HG03571 (cell line): Measurements from ENCODE around the gene WDR62.
"Not testable (repeated sequence)": the region's sequence is repeated elsewhere in the genome, so short reads cannot be mapped to it uniquely, and the experiment has no call there.

Experiments used
- ATAC-seq: cut with Tn5 transposase; IDR thresholded peaks from one replicate; pipeline ENCODE4 v1.9.1; 2021; ENCODE audit not compliant: unreplicated experiment

WDR62 gene

GRCh38 chr19:36106991-36107390 is 52.3 kb downstream of the WDR62 start:
- ATAC-seq = no peak

GRCh38 chr19:36108684-36109083 is 54.0 kb downstream of the WDR62 start:
- no peak for ATAC-seq

DNA sequence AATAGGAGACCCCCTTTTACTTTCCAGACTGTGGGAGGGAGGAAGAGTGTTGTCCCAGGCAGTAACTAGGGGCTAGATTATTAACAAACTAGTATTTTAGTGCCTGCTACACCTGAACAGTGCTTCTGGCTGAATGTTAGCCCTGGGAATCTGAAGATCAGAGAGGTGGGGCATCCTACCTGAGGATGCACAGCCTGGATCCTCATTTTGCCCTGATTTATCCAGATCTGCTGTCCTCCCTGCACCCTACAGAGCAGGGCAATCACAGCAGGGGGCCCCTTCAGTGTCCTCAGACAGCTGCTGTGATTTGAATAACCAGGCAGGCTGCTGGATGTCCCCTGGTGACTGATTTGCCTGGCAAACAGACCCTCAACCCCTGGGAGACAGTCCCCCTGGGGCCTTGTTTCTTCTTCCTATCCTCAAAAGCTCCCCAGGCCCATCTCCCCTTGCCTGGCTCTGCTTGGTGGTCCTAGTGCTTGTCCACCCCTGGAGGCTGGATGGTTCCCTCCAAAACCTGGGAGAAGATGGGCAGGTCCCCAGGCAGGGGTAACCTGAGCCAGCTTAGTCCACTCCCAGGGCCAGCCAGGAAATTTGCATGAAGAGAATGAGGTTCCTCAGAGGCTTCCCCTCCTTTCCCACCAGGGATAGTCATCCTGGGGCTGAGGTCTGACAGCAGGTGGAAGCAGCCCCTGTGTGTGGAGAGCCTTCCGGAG is 55.9 kb downstream of the WDR62 start, which contains the start of gene OVOL3:
TSS of gene OVOL3 (plus strand) at position 657 of the 713 bp plus-strand sequence. CDS start 60 bp downstream, outside the sequence.
- no peak for ATAC-seq

DNA sequence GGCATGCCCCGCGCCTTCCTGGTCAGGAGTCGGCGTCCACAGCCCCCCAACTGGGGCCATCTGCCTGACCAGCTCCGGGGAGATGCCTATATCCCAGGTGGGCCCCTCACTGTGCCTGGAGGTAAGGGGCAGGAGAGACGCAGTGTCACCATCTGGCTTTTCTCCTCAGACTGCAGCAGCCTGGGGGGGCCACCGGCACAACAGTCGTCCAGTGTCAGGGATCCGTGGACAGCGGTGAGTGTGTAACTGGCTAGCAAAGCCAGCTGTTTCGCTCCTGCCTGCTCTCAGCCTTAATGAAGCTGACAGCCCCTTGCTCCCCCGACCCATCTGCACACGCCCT is 56.5 kb downstream of the WDR62 start:
- no peak for ATAC-seq

DNA sequence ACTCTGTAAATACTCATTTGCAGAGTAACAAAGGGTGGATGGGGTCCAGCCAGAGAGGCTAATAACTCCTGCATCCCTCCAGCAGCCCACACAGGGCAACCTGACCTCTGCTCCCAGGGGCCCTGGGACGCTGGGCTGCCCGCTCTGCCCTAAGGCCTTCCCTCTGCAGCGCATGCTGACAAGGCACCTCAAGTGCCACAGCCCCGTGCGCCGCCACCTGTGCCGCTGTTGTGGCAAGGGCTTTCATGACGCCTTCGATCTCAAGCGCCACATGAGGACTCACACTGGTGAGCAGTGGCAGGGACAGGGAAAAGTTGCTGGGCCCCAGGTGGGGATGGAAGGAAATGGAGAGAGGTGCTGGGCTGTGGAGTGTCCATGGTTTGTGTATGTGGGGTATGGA is 58.0 kb downstream of the WDR62 start:
- no peak for ATAC-seq

DNA sequence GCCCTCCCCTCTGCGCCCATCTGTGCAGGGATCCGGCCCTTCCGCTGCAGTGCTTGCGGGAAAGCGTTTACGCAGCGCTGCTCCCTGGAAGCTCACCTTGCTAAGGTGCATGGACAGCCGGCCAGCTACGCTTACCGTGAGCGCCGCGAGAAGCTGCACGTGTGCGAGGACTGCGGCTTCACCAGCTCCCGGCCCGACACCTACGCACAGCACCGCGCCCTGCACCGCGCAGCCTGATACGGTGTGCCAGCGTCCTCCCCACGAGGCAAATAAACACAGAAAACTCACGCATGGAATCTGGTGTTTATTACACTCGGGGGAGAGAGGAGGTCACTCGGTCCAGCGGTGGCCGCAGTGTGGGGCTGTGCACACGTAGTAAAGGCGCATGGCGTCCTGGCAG is 58.7 kb downstream of the WDR62 start:
- no peak for ATAC-seq

GRCh38 chr19:36113894-36114720 is 59.4 kb downstream of the WDR62 start:
- no peak for ATAC-seq

- peak; percentile 82 for ATAC-seq
Measured at GRCh38 chr19:36114721-36115452, 60.2 kb downstream of the WDR62 start, which contains the start of gene POLR2I. POLR2I (minus strand) TSS chr19:36114875; CDS start chr19:36114856, 19 bp downstream.

DNA sequence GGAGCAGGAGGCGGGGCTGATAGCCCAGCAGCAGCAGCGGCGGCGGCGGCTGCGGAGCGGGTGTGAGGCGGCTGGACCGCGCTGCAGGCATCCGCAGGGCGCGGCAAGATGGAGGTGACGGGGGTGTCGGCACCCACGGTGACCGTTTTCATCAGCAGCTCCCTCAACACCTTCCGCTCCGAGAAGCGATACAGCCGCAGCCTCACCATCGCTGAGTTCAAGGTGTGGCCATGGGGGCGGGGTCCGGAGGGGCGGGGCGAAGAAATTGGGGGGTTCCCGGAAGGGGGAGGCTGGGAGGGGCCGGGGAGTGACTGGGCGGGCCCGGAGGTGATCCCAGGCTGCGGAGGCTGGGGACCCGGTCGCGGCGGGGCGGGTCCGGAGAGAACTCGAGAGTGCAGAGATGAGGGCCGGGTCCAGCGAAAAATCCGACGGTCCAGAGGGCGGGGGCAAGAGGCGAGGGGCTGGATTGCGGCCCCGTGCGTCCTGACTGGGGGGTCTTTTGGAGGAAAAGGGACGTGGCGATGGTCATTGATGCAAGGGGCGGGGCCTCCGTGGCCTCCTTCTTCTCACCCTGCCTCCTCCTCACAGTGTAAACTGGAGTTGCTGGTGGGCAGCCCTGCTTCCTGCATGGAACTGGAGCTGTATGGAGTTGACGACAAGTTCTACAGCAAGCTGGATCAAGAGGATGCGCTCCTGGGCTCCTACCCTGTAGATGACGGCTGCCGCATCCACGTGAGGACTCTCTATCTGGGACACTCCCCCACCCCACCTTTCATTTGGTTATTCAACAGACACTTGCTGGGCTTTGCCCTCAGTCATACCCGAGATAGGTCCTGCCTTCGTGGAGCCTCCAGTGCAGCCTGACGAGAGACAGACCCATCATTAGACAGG is 61.0 kb downstream of the WDR62 start, which contains the start of gene TBCB:
TSS of gene TBCB (plus strand) at position 16 of the 891 bp plus-strand sequence. CDS start at position 109, 93 bp downstream.
- peak; percentile 33 for ATAC-seq

GRCh38 chr19:36116344-36116637 is 61.6 kb downstream of the WDR62 start:
- no peak for ATAC-seq

- no peak for ATAC-seq
Measured at GRCh38 chr19:36120092-36120983, 65.6 kb downstream of the WDR62 start.

DNA sequence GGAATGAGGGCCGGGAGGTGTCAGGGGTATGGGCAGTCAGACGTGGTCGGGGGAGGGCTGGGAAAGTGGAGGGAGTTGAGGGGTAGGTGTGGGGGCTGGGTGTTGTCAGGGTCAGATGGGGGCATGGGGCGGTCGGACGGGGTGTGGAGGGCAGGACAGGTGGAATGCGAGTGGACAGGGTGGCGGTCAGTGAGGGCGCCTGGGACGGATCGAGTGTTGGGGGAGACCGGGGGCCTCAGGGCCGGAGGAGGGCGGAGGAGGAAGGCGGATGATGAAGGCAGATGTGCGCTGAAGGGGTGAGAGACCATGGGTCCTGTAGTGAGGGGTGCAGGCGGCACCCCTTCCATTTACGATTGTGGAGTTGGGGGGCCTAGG is 66.3 kb downstream of the WDR62 start:
- ATAC-seq = no peak

- no peak for ATAC-seq
Measured at GRCh38 chr19:36121486-36122124, 66.9 kb downstream of the WDR62 start.

- ATAC-seq = no peak
Measured at GRCh38 chr19:36125557-36125956, 70.9 kb downstream of the WDR62 start.

DNA sequence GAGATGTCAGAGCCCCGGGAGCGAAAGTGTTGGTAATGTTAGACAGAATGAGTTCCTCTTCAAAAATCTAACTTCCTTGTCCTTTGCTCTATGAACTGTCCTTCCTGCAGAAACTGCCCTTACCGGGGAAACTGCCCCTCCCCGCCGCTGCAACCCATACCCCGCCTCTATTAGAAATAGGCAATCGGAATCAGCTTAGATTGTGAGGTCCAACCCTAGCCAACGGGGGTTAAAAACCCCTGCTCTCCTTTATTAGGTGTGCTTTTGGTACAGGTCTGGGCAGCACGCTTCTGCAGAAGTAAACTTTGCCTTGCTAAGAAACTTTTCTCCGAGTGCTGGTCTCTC is 73.7 kb downstream of the WDR62 start:
- peak; percentile 9 for ATAC-seq

DNA sequence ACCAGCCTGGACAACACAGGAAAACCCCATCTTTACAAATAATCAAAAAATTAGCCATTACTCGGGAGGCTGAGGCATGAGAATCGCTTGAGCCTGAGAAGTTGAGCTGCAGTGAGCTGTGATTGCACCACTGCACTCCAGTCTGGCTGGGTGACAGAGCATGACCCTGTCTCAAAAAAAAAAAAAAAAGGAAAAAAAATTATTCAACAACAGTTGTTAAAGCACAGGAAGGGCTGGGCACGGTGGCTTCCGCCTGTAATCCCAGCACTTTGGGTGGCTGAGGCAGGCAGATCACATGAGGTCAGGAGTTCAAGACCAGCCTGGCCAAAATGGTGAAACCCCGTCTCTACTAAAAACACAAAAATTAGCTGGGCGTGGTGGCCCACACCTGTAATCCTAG is 76.5 kb downstream of the WDR62 start:
- not testable (repeated sequence) for ATAC-seq

- ATAC-seq = not testable (repeated sequence)
Measured at GRCh38 chr19:36134867-36135266, 80.2 kb downstream of the WDR62 start.

DNA sequence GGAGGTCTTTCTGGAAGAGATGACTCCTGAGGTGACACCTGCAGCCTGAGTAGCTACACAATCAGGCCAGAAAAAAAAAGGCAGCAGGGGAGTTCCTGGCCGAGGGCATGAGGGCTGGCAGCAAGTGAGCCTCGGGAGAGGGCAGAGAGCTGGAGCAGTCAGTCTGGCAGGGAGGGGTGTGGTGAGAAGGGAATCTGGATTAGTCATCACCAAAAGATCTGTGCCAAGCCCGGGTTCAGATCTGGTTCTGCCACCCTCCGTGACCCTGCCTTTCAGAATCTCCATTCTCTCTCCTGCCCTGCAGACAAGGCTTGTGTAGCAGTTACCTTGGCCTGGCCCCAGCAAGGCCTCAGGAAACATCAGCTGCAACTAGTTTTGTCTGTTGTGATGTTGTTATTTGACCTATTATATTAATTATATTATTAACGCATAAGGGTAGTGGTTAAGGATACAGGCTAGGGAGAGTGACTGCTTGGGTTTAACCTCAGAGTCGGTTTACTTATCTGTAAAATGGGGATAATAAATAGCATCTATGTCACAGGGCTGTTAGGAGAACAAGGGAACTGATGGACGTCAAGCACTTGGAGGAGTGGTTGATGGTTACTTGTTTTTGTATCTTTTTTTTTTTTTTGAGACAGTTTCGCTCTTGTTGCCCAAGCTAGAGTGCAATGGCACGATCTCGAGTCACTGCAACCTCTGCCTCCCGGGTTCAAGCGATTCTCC is 82.4 kb downstream of the WDR62 start:
- no peak for ATAC-seq

DNA sequence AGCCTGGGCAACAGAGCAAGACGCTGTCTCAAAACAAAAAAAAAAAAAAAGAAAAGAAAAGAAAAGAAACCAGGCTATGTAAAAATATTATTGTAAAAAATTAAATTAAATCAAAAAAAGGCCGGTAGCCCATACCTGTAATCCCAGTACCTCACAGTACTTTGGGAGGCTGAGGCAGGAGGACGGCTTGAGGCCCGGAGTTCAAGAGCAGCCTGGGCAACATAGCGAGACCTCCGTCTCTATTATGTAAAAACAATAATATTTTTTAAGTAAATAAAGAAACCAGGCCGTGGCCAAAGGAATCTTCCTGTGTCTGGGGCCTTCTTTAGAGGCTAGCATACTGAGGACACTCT is 84.4 kb downstream of the WDR62 start:
- no peak for ATAC-seq
